HEK293 (cell line): ENCODE measurements around the gene ZIC3.

ENCODE experiments used
- CTCF ChIA-PET: fragments of 350-600 bp; formaldehyde crosslinking; extraction: SDS; loops from one replicate; lab custom pipeline; 2021; ENCODE audit warnings: antibody characterized with exemption; lab: Yijun Ruan, JAX
- POLR2A ChIA-PET: fragments of 300-600 bp; formaldehyde crosslinking; extraction: SDS; loops from one replicate; lab custom pipeline; 2020; ENCODE audit warnings: antibody characterized with exemption, inconsistent platforms; lab: Yijun Ruan, JAX
- H3K27ac ChIP-seq: fragments of 200-500 bp; sonication (Bioruptor generic); 2 replicates; pipeline ENCODE4 v1.5.1; 2014; ENCODE audit warnings: low read depth, low read length, control low read depth, inconsistent platforms; ENCODE audit errors: extremely low read depth
- H3K36me3 ChIP-seq, 2 experiments: fragments of 200-500 bp in 1 of 2; sonication (Bioruptor generic) in 1 of 2; 1 replicate in 1 of 2; 2 replicates in 1 of 2; pipeline ENCODE4 v1.5.1; 2014 to 2017; ENCODE audit warnings: inconsistent platforms in 2 of 2, low read length in 2 of 2; ENCODE audit not compliant: control insufficient read depth in 2 of 2, insufficient read depth in 1 of 2
- H3K4me1 ChIP-seq: fragments of 200-500 bp; sonication (Bioruptor generic); 2 replicates; pipeline ENCODE4 v1.5.1; 2014; ENCODE audit warnings: mild to moderate bottlenecking, low read length, inconsistent platforms; ENCODE audit not compliant: control insufficient read depth, insufficient read depth
- H3K4me3 ChIP-seq: 2 replicates; pipeline ENCODE4 v1.5.1; 2011; ENCODE audit warnings: low read depth, mild to moderate bottlenecking, control low read depth, low read length, moderate library complexity
- H3K9me3 ChIP-seq: fragments of 200-500 bp; sonication (Bioruptor generic); 2 replicates; pipeline ENCODE4 v1.5.1; 2014; ENCODE audit warnings: low read depth, low read length, inconsistent platforms; ENCODE audit not compliant: control insufficient read depth, insufficient read depth
- BCL6B ChIP-seq: fragments of 450-650 bp; formaldehyde crosslinking; IDR thresholded peaks from 2 replicates; pipeline ENCODE4 v1.5.1; 2017; ENCODE audit warnings: missing biosample characterization, missing genetic modification characterization
- OSR2 ChIP-seq: fragments of 450-650 bp; formaldehyde crosslinking; IDR thresholded peaks from 2 replicates; pipeline ENCODE4 v1.5.1; 2016; ENCODE audit warnings: missing biosample characterization, missing genetic modification characterization
- PBX3 ChIP-seq: sonication (generic); formaldehyde crosslinking; IDR thresholded peaks from 2 replicates; pipeline ENCODE4 v1.8.1; 2022; ENCODE audit warnings: mild to moderate bottlenecking, moderate library complexity, missing genetic modification reagents
- SP2 ChIP-seq: fragments of 450-650 bp; formaldehyde crosslinking; IDR thresholded peaks from 2 replicates; pipeline ENCODE4 v1.5.1; 2016; ENCODE audit warnings: missing biosample characterization, missing genetic modification characterization
- ZNF133 ChIP-seq: fragments of 450-650 bp; formaldehyde crosslinking; IDR thresholded peaks from 2 replicates; pipeline ENCODE4 v1.5.1; 2016; ENCODE audit warnings: missing biosample characterization, missing genetic modification characterization
- ZNF350 ChIP-seq: fragments of 450-650 bp; formaldehyde crosslinking; IDR thresholded peaks from 2 replicates; pipeline ENCODE4 v1.5.0; 2017; ENCODE audit warnings: missing biosample characterization, mild to moderate bottlenecking, missing genetic modification characterization
- ZNF391 ChIP-seq: fragments of 450-650 bp; formaldehyde crosslinking; IDR thresholded peaks from 2 replicates; pipeline ENCODE4 v1.5.1; 2016; ENCODE audit warnings: low read depth, missing biosample characterization, missing genetic modification characterization, borderline replicate concordance
- ZNF514 ChIP-seq: fragments of 450-650 bp; formaldehyde crosslinking; IDR thresholded peaks from 2 replicates; pipeline ENCODE4 v1.5.1; 2016; ENCODE audit warnings: missing biosample characterization, missing genetic modification characterization
- ZNF530 ChIP-seq: fragments of 450-650 bp; formaldehyde crosslinking; IDR thresholded peaks from 2 replicates; pipeline ENCODE4 v1.5.1; 2016; ENCODE audit warnings: low read depth, missing biosample characterization, missing genetic modification characterization
- ZNF629 ChIP-seq: fragments of 450-650 bp; formaldehyde crosslinking; IDR thresholded peaks from 2 replicates; pipeline ENCODE4 v1.5.1; 2017; ENCODE audit warnings: missing biosample characterization, missing genetic modification characterization
- ZNF664 ChIP-seq: fragments of 450-650 bp; formaldehyde crosslinking; IDR thresholded peaks from 2 replicates; pipeline ENCODE4 v1.5.1; 2016; ENCODE audit warnings: missing biosample characterization, missing genetic modification characterization
- ZNF785 ChIP-seq: fragments of 450-650 bp; formaldehyde crosslinking; IDR thresholded peaks from 2 replicates; pipeline ENCODE4 v1.5.1; 2016; ENCODE audit warnings: missing biosample characterization, missing genetic modification characterization
- ZNF830 ChIP-seq: fragments of 450-650 bp; IDR thresholded peaks from 2 replicates; pipeline ENCODE4 v1.5.0; 2018; ENCODE audit warnings: missing biosample characterization, missing genetic modification characterization, low read depth, mild to moderate bottlenecking, moderate library complexity
- ZSCAN4 ChIP-seq: fragments of 450-650 bp; formaldehyde crosslinking; IDR thresholded peaks from 2 replicates; pipeline ENCODE4 v1.5.1; 2017; ENCODE audit warnings: missing biosample characterization, missing genetic modification characterization
- TF ChIP-seq, protein P1 (sequence below): fragments of 450-650 bp; formaldehyde crosslinking; IDR thresholded peaks from 2 replicates; pipeline ENCODE4 v1.5.1; 2016; ENCODE audit warnings: missing biosample characterization, missing genetic modification characterization
- TF ChIP-seq, protein P2 (sequence below): fragments of 450-650 bp; formaldehyde crosslinking; IDR thresholded peaks from 2 replicates; pipeline ENCODE4 v1.5.1; 2016; ENCODE audit warnings: missing biosample characterization, missing genetic modification characterization
- TF ChIP-seq, protein P3 (sequence below): fragments of 450-650 bp; formaldehyde crosslinking; IDR thresholded peaks from 2 replicates; pipeline ENCODE4 v1.5.1; 2016; ENCODE audit warnings: missing biosample characterization, missing genetic modification characterization

Gene ZIC3

GRCh38 chrX:137562096-137562495 is 3.8 kb upstream of the ZIC3 start:
- H3K36me3 ChIP-seq: no peaks in the 10 kb centered on the region
- CTCF ChIA-PET: interaction anchor here (0.6 kb wide), 1 partner anchor 28 kb away, joined by 4 read pairs; no protein-coding TSS in a partner anchor
- H3K9me3 ChIP-seq: no peaks in the 10 kb centered on the region
- POLR2A ChIA-PET: no interaction called here
- no peak overlapping the region for H3K27ac ChIP-seq
- H3K4me3 ChIP-seq: no peak overlapping the region
- H3K4me1 ChIP-seq: no peaks in the 10 kb centered on the region
- TF ChIP-seq ZSCAN4 (tag by site-specific recombination): no peak

GRCh38 chrX:137563681-137564651 is 2.0 kb upstream of the ZIC3 start:
- Histone ChIP-seq H3K27ac (no peak overlapping the region), H3K4me1 (no peaks in the 10 kb centered on the region), H3K9me3 (no peaks in the 10 kb centered on the region), H3K4me3 (no peak overlapping the region), H3K36me3 (no peaks in the 10 kb centered on the region)
- TF ChIP-seq OSR2 (tag by site-specific recombination): no peak
- TF ChIP-seq ZNF133 (tag by site-specific recombination): no peak
- TF ChIP-seq SP2: no peak
- TF ChIP-seq, protein P1, sequence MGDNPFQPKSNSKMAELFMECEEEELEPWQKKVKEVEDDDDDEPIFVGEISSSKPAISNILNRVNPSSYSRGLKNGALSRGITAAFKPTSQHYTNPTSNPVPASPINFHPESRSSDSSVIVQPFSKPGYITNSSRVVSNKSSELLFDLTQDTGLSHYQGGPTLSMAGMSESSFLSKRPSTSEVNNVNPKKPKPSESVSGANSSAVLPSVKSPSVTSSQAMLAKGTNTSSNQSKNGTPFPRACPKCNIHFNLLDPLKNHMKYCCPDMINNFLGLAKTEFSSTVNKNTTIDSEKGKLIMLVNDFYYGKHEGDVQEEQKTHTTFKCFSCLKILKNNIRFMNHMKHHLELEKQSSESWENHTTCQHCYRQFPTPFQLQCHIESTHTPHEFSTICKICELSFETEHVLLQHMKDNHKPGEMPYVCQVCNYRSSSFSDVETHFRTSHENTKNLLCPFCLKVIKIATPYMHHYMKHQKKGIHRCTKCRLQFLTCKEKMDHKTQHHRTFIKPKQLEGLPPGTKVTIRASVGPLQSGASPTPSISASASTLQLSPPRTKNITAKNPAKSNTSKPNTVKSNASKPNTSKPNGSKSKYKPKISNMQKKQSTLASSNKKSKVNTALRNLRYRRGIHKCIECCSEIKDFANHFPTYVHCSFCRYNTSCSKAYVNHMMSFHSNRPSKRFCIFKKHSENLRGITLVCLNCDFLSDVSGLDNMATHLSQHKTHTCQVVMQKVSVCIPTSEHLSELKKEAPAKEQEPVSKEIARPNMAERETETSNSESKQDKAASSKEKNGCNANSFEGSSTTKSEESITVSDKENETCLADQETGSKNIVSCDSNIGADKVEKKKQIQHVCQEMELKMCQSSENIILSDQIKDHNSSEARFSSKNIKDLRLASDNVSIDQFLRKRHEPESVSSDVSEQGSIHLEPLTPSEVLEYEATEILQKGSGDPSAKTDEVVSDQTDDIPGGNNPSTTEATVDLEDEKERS: no peak
- TF ChIP-seq ZNF664 (tag by site-specific recombination): no peak
- no peak for TF ChIP-seq ZNF350 (tag by site-specific recombination)
- no peak for TF ChIP-seq ZNF514
- TF ChIP-seq ZSCAN4 (tag by site-specific recombination): no peak
- TF ChIP-seq ZNF530: no peak
- no peak for TF ChIP-seq ZNF830 (tag by site-specific recombination)
- TF ChIP-seq BCL6B (tag by site-specific recombination): no peak
- TF ChIP-seq PBX3 (CRISPR knock-in tag): no peak
- TF ChIP-seq, protein P2, sequence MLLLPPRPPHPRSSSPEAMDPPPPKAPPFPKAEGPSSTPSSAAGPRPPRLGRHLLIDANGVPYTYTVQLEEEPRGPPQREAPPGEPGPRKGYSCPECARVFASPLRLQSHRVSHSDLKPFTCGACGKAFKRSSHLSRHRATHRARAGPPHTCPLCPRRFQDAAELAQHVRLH (tag by site-specific recombination): no peak
- TF ChIP-seq ZNF391 (tag by site-specific recombination): no peak
- TF ChIP-seq ZNF629 (tag by site-specific recombination): no peak
- TF ChIP-seq, protein P3, sequence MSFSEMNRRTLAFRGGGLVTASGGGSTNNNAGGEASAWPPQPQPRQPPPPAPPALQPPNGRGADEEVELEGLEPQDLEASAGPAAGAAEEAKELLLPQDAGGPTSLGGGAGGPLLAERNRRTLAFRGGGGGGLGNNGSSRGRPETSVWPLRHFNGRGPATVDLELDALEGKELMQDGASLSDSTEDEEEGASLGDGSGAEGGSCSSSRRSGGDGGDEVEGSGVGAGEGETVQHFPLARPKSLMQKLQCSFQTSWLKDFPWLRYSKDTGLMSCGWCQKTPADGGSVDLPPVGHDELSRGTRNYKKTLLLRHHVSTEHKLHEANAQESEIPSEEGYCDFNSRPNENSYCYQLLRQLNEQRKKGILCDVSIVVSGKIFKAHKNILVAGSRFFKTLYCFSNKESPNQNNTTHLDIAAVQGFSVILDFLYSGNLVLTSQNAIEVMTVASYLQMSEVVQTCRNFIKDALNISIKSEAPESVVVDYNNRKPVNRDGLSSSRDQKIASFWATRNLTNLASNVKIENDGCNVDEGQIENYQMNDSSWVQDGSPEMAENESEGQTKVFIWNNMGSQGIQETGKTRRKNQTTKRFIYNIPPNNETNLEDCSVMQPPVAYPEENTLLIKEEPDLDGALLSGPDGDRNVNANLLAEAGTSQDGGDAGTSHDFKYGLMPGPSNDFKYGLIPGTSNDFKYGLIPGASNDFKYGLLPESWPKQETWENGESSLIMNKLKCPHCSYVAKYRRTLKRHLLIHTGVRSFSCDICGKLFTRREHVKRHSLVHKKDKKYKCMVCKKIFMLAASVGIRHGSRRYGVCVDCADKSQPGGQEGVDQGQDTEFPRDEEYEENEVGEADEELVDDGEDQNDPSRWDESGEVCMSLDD (tag by site-specific recombination): no peak
- no peak for TF ChIP-seq ZNF785 (tag by site-specific recombination)
- POLR2A ChIA-PET: no interaction called here
- CTCF ChIA-PET: interaction anchor here (0.6 kb wide), 2 partner anchors 20 to 1632 kb away, joined by 3 read pairs; no protein-coding TSS in a partner anchor
